GM12875 (cell line): Measurements from ENCODE around the gene ESPNL.

ENCODE experiments used
- H3K4me3 ChIP-seq: one replicate; pipeline ENCODE4 v1.5.1; 2011; ENCODE audit warnings: low read depth, low read length, control low read depth
- CTCF ChIP-seq: IDR thresholded peaks from 2 replicates; pipeline ENCODE4 v1.5.1; 2011; ENCODE audit warnings: low read depth, mild to moderate bottlenecking, control low read depth, inconsistent platforms, low read length, moderate library complexity, borderline replicate concordance; ENCODE audit not compliant: insufficient read depth

The ESPNL gene

GRCh38 chr2:238151205-238151604 lies 51.1 kb downstream of the ESPNL start:
- H3K4me3 ChIP-seq = no peak overlapping the region
- no peak for TF ChIP-seq CTCF

GRCh38 chr2:238151628-238152235 lies 51.6 kb downstream of the ESPNL start:
- TF ChIP-seq CTCF = no peak
- no peak overlapping the region for H3K4me3 ChIP-seq

GRCh38 chr2:238152771-238153688 lies 52.9 kb downstream of the ESPNL start:
- TF ChIP-seq CTCF = peak; percentile 31; the same call in 1 of the 2 replicates
- no peak overlapping the region for H3K4me3 ChIP-seq

- no peak for TF ChIP-seq CTCF
- no peak overlapping the region for H3K4me3 ChIP-seq
Observed at GRCh38 chr2:238154570-238154969, 54.4 kb downstream of the ESPNL start.

- H3K4me3 ChIP-seq = no peak overlapping the region
- no peak for TF ChIP-seq CTCF
Observed at GRCh38 chr2:238155051-238155760, 55.1 kb downstream of the ESPNL start.

GRCh38 chr2:238155761-238156694 lies 55.9 kb downstream of the ESPNL start:
- TF ChIP-seq CTCF = no peak
- H3K4me3 ChIP-seq = no peak overlapping the region
